Subcutaneous adipose tissue (tissue), 4 donors: ENCODE results near the gene ID2. TPM values are rescaled to one million over a fixed set of nuclear protein-coding genes. Genes with fewer than 3 reads are reported as not detected.

Source experiments
- total RNA-seq, 4 donors: library from RNA; depleted of rRNA; stranded (reverse); fragments of >200 nt; gene quantifications; one replicate each; pipeline ENCODE4 v1.1.0, GENCODE V29; 2016
- TF ChIP-seq, protein P1 (sequence below): fragments of 450-650 bp; IDR thresholded peaks from one replicate; pipeline ENCODE4 v1.5.1; 2016; ENCODE audit warnings: low read depth, mild to moderate bottlenecking, control low read depth, antibody characterized with exemption, moderate library complexity

ID2 gene
- total RNA-seq, 4 donors from 2014 or later, result 132 to 209 (median 182) TPM

- TF ChIP-seq, protein P1, sequence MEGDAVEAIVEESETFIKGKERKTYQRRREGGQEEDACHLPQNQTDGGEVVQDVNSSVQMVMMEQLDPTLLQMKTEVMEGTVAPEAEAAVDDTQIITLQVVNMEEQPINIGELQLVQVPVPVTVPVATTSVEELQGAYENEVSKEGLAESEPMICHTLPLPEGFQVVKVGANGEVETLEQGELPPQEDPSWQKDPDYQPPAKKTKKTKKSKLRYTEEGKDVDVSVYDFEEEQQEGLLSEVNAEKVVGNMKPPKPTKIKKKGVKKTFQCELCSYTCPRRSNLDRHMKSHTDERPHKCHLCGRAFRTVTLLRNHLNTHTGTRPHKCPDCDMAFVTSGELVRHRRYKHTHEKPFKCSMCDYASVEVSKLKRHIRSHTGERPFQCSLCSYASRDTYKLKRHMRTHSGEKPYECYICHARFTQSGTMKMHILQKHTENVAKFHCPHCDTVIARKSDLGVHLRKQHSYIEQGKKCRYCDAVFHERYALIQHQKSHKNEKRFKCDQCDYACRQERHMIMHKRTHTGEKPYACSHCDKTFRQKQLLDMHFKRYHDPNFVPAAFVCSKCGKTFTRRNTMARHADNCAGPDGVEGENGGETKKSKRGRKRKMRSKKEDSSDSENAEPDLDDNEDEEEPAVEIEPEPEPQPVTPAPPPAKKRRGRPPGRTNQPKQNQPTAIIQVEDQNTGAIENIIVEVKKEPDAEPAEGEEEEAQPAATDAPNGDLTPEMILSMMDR, result no peak
These were observed 33.2 kb upstream of the ID2 start for GRCh38 chr2:8648441-8649213.

GRCh38 chr2:8649718-8650117 is 32.1 kb upstream of the ID2 start:
- TF ChIP-seq, protein P1, result no peak

DNA sequence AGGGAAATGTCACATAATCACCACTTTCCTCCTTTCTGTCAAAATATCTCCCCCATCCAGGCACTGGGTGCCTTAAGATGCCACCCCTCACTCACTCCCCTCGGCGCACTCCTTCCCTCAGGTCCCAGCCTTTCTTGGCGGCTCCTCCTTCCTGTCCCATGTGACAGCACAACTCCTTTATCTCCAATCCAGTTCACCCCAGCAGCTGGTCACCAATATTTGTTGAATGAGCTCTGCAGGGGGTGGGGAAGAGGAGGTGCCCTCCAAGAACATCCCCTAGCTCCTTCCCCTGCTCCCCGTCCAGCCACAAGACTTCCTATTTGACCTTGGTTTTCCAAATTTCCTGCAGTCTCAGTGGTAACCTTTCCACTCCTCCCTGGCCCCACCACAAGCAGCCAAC is 31.6 kb upstream of the ID2 start:
- TF ChIP-seq, protein P1, result no peak

DNA sequence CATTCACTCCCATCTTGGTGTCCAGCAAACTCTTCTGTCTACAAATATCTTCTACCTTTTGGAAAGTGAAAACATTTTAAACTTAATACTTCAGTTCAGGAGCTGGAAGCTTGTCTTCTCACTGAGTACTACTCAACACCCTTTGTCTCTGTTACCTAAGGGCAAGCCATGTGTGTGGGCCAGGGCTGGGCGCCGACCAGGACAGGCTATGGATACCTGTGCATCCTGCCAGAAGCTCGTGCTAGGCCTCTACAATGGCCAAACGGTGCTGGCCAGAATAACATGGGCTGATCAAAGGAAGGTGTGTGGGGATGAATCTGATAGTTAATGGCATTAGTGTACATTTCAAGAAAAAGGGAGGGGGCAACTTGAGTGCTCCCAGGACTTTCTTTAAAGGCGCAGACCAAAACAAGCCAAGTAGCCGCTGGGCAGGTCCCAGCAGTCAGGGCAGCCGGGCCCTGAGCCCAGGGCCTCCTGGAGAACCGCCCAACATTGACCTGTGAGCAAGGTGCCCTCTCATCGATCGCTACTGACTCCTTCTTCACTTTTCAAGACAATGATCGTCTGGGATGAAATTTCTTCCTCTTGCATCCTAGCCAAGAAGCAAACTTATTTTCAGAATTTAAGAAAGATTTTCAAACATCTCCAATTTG is 29.0 kb upstream of the ID2 start:
- TF ChIP-seq, protein P1, result no peak

DNA sequence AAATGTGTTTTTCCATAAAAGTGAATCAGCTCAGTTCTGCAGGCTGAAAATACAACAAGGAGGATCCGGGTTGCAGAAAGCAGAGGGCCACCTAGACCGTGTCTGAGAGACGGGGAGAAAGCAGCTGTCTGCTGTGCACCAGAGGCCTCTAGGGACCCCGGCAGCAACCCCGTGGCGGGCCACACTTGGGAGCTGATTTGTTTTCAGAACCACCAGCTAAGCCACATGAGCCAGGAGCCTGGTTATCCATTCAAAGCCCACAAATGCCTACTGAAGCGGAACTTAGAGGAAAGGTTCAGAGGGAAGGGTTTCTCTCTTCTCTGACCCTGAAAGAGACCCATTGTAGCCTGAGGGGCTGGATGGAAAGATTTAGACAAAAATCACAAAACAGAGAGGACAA is 28.4 kb upstream of the ID2 start:
- TF ChIP-seq, protein P1, result no peak

GRCh38 chr2:8654041-8654440 is 27.8 kb upstream of the ID2 start:
- TF ChIP-seq, protein P1, result no peak

DNA sequence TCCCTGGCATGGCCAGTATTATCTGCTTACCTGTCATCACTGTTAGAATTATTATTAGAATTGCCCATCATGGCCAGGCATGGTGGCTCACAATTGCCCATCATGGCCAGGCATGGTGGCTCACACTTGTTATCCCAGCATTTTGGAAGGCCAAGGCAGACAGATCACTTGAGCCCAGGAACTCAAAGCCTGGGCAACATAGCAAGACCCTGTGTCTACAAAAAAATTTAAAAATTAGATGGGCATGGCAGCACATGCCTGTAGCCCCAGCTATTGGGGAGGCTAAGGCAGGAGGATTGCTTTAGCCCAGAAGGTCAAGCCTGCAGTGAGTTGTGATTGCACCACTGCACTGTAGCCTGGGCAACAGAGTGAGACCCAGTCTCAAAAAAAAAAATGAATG is 27.4 kb upstream of the ID2 start:
- TF ChIP-seq, protein P1, result no peak
